Measurements from ENCODE around the gene FEZF1. TPM values are rescaled to one million over a fixed set of nuclear protein-coding genes. Genes with fewer than 3 reads are reported as not detected.

Gene FEZF1
- polyA plus RNA-seq, 1 donor from 2014 or later, result not detected

DNA sequence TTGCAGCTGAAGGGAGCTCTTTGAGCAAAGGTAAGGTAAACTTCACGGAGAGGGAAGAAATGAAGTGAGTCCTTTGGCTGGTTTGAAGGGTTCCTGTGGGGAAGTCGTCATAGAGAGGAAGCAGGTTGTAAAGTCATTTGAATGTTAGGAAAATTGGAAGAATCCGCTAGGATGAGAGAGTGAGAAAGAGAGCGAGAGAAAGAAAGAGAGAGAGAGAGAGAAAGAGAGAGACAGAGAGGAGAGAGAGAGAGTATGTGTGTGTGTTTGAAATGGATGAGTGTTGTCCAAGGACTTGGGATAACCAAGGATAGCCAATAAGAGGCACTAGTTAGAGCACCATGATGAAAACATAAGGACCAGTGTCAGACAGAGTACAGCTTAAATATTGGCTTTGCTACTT lies 43.1 kb downstream of the FEZF1 start:
- no peak overlapping the region for H3K4me3 Mint-ChIP-seq
- H3K9me3 Mint-ChIP-seq, result no peaks in the 10 kb centered on the region
- no peaks in the 10 kb centered on the region for H3K4me1 Mint-ChIP-seq
- no peak overlapping the region for H3K27ac Mint-ChIP-seq
- peaks cover 1% of the 10 kb centered on the region for H3K36me3 Mint-ChIP-seq
- no peaks in the 10 kb centered on the region for H3K27me3 Mint-ChIP-seq

DNA sequence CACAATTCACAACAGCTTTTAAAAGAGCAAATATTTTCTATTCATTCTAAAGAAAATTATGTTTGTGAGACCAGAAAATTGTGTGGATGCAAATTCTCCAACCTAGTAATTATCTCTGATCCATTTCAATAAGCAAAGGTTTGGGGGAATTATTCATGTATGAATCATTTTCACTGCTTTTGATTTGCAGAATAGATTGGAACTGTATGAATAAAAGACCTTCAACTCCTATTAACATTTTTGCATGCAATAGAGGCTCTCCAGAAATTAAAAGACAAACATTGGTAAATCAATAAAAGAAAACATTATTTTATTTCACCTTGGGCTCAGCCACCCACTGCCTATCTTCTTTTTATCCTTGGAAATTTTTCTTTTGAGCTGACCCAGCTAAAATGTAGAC lies 43.5 kb downstream of the FEZF1 start:
- H3K36me3 Mint-ChIP-seq, result peaks cover 1% of the 10 kb centered on the region
- no peaks in the 10 kb centered on the region for H3K27me3 Mint-ChIP-seq
- no peak overlapping the region for H3K27ac Mint-ChIP-seq
- no peak overlapping the region for H3K4me3 Mint-ChIP-seq
- no peaks in the 10 kb centered on the region for H3K9me3 Mint-ChIP-seq
- H3K4me1 Mint-ChIP-seq, result no peaks in the 10 kb centered on the region

DNA sequence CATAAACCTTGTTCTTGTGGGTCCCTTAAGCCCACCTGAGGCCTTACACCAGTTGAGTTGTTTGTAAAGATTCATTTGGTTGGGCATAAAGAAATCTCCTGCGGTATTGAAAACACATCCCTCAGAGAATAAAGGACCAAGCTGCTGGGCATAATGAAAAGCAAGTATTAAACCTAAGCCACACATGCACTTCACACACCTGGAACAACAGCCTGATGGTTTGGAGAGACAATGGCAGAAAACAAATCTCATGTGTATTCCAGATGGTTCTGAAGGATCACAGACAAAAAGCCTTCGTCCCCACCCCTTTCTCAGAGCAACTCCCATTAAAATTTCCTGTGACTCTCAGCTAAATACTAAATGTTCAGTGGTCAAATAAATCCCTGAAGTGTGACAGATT lies 44.2 kb downstream of the FEZF1 start:
- H3K4me1 Mint-ChIP-seq, result no peaks in the 10 kb centered on the region
- H3K36me3 Mint-ChIP-seq, result peaks cover 1% of the 10 kb centered on the region
- H3K4me3 Mint-ChIP-seq, result no peak overlapping the region
- H3K9me3 Mint-ChIP-seq, result no peaks in the 10 kb centered on the region
- H3K27ac Mint-ChIP-seq, result no peak overlapping the region
- no peaks in the 10 kb centered on the region for H3K27me3 Mint-ChIP-seq

DNA sequence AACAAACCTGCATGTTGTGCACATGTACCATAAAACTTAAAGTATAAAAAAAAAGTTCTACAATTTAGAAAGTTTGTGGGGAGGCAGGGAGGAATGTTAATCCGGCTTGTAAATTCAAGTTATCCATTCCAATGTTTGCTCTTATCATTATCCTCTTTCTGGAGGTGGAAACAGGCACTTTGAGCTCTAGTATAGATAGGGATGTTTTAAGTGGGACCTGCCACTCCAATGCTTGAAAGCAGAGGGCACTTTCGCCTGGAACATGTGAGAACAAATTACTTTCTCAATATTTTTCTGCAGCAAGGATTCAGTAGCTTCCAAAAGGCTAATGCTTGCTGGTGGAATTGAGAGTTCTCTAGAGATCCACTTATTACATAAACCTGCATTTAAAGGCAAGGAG lies 45.6 kb downstream of the FEZF1 start:
- no peaks in the 10 kb centered on the region for H3K27me3 Mint-ChIP-seq
- H3K4me3 Mint-ChIP-seq, result no peak overlapping the region
- H3K9me3 Mint-ChIP-seq, result no peaks in the 10 kb centered on the region
- no peak overlapping the region for H3K27ac Mint-ChIP-seq
- H3K4me1 Mint-ChIP-seq, result no peaks in the 10 kb centered on the region
- H3K36me3 Mint-ChIP-seq, result peaks cover 1% of the 10 kb centered on the region

DNA sequence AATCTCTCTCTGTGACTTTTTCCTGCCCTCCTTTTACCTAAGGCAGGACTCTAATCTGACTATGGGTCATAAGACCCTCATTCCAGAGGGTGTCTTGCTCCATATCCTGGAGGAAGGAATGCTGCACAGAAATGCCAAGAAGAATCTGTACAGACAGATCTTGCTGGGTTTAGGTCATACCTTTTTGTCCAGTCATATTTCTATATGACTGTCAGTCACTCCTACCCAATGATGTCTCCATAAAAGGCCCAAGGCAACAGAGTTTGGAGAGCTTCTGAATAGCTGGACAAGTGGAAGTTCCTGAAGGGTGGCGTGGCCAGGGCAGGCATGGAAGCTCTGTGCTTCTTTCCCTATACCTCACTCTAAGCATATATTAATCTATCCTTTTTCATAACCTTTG lies 47.5 kb downstream of the FEZF1 start:
- Mint-ChIP-seq H3K27me3 (no peaks in the 10 kb centered on the region), H3K4me3 (no peak overlapping the region), H3K36me3 (peaks cover under 1% of the 10 kb centered on the region), H3K27ac (no peak overlapping the region), H3K9me3 (peaks cover 0 to 2% (median 0%) of the 10 kb centered on the region in 3 donors), H3K4me1 (no peaks in the 10 kb centered on the region)

DNA sequence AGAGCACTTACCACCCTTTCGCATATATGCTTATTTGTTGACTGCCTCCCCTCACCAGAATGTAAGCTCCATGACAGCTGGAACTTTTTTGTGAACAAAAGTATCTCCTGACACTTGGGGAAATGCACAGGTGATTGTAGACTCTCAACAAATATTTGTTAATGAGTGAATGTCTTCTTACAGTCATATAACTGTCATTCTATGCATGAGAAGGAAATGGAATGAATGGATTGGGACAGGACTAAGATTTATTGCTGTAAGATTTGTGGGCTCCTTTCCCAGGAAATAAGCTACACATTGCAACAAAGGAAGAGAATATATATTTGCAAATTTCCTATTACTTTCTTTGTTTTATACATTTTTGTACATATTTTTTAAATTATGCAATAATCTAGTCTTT lies 48.5 kb downstream of the FEZF1 start:
- Mint-ChIP-seq H3K4me3 (no peak overlapping the region), H3K4me1 (no peaks in the 10 kb centered on the region), H3K27me3 (no peaks in the 10 kb centered on the region), H3K27ac (no peak overlapping the region), H3K36me3 (no peaks in the 10 kb centered on the region), H3K9me3 (peaks cover 0 to 2% (median 0%) of the 10 kb centered on the region in 3 donors)

DNA sequence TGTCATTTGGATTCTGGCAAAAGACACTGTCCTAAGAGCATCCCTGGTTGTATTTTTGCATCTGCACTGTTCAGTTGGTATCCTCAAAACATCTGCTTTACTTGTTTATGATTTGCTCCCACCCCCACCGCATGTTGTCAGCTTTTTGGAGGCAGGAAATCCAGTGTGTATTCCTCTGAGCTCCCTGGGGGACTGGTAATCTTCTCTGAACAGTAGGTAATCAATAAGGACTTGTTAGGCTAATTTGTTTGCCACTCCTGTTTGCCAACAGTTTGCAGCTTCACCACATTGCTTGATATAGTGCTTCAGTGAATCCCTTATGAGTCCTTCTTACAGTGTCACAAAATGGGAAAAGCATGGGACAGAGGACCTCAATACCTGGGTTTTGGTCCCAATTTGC lies 49.1 kb downstream of the FEZF1 start:
- peaks cover 0 to 2% (median 0%) of the 10 kb centered on the region in 3 donors for H3K9me3 Mint-ChIP-seq
- no peak overlapping the region for H3K27ac Mint-ChIP-seq
- no peaks in the 10 kb centered on the region for H3K36me3 Mint-ChIP-seq
- no peaks in the 10 kb centered on the region for H3K4me1 Mint-ChIP-seq
- no peaks in the 10 kb centered on the region for H3K27me3 Mint-ChIP-seq
- no peak overlapping the region for H3K4me3 Mint-ChIP-seq

Other genes with a start within 250 kb of the FEZF1 start
- gene AASS, start 160.5 kb downstream of the FEZF1 start, polyA plus RNA-seq, result 0.68 TPM

All from IgD-negative memory B cell (primary cell).